Measurements from ENCODE around the gene RAC2.

Gene RAC2

GRCh38 chr22:37275134-37275533 lies 31.1 kb upstream of the RAC2 start:
- no peak for DNase-seq

DNA sequence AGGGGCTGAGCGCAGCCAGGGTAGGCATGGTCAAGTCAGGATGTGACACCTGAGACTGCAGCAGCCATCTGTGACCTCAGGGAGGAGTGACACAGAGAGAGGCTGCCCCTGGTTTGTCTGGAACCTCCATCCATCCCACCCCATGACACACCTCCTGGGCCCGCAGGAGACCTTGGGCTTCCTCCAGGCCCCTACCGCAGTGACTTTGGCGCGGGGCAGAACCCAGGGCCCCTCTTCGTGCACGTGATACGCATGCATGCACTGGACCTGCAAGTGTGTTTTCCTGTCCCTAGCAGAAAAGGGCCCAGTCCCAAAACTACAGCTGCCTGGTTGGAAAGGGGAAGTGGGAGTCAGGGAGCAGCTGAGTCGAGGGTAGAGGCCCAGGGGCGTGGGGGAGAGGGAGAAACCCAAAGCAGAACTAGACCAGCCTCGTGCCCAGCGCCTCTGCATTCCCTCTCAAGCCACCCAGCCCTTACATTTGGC lies 30.4 kb upstream of the RAC2 start:
- DNase-seq, result no peak

DNA sequence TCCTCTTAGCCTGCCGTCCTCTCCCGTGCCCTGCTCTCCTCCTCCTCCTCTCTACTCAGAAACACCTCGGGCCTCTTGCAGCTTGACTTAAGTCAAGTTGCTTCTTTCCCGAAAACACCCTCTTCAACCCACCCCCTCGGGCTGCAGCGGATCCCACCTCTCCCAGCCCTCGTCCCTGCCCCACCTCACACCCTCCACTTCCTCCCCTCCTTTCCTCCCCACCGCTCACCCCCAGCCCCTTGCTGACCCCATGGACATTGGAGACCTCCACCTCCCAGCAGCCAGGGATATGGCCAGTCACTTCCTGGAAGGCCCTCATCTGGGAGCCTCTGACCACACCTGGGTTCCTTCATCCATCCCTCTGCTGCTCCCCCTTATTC lies 29.8 kb upstream of the RAC2 start:
- DNase-seq, result no peak

DNA sequence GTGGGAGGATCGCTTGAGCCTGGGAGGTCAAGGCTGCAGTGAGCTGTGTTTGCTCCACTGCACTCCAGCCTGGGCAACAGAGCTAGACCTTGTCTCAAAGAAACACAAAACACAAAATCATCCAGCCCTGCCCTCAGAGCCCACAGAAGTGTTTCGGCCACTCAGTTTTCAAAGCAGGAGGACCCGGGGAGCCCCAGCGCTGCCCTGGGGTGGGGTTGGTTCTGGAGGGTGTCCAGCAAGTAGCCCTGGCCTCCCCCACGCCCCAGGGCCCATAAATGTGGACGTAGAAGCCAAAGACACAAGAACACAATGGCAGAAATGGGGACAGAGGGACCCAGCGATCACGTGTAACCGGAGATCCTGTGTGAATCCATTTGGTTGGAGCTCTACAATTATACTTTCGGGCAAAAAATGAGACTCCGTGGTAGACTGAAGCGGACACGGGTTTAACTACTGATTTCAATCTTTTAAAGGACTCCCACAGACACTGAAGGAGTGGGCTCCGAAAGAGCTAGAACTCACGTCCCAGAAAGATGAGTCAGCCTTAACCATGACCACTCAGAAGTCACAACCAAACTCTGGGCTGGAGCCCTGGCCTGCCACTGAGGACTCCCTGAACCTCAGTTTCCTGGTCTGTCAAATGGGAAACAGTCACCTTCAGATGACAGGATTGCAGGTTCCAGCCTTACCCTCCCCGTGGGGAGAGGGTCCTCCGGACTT lies 29.2 kb upstream of the RAC2 start:
- no peak for DNase-seq

DNA sequence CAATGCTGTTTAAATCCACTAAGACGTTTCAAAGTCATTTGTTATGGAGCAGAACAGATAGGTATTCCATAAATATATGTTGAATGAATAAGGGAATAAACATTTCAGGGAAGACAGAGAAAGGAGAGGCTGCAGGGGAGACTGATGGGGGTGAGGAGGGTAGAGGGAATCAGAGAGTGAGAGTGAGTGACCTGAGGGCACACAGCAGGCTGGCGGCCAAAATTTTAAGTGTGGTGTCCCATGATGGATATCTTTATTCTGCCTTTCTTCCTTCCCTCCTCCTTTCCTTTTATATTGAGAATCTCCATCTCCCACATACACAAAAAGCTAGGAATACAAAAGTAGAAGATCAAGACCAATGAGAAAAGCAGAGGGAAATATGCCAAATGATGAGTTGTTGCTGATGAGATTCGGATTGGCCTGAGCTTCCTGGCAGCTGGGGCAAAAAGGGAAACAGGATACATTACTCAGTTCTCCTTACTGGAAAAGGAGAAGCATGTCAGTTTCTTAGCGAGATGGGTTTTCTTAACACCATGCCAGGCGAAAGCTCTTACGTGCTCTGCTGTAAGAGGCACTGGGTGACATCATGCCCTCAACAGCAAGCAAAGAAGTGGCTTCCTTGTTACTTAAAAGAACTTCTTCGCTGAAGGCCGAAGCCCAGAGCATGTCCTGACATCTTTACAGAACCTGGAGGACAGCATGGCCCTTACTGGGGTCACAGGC lies 27.0 kb upstream of the RAC2 start:
- no peak for DNase-seq

DNA sequence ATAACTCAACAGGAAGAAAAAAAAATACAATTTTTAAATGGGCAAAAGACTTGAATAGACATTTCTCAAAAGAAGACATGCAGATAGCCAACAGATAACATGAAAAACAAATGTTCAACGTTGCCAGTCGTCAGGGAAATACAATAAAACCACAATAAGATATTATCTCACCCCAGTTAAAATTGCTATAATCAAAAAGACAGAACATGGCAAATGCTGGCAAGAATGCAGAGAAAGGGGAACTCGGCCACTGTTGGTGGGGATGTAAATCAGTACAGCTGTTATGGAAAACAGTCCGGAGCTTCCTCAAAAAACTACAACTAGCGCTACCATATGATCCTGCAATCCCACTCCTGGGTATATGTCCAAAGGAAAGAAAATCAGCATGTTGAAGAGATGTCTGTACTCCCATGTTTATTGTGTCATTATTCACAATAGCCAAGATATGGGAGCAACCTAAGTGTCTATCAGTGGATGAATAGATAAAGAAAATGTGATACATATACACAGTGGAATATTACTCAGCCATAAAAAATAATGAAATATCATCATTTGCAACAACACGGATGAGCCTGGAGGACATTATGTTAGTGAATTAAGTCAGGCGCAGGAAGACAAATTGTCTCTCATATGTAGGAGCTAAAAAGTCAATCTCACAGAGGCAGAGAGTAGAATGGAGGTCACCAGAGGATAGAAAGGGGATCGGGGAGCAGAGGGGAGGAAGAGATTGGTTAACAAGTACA lies 26.0 kb upstream of the RAC2 start:
- DNase-seq, result no peak

- DNase-seq, result no peak
These were observed 23.8 kb upstream of the RAC2 start for GRCh38 chr22:37267661-37268413.

DNA sequence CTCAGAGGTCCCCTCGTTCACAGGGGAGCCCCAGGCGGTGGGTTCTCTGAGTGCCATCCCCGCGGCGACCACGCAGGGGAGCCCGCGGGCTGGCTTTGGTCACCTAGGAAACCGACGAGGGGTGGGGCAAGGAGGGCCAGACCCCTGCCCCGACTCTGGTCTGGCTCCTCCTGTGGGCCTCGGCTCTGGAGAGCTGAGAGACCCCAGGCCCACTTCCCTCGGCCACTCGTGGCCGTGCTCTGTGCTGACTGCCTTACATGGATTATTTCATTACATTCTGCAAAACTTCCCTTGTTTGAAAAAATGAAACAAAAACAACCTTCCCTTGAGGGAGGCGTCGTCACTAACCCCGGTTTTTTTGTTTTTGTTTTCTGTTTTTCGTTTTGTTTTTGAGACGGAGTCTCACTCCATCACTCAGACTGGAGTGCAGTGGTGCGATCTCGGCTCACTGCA lies 23.1 kb upstream of the RAC2 start:
- no peak for DNase-seq

DNA sequence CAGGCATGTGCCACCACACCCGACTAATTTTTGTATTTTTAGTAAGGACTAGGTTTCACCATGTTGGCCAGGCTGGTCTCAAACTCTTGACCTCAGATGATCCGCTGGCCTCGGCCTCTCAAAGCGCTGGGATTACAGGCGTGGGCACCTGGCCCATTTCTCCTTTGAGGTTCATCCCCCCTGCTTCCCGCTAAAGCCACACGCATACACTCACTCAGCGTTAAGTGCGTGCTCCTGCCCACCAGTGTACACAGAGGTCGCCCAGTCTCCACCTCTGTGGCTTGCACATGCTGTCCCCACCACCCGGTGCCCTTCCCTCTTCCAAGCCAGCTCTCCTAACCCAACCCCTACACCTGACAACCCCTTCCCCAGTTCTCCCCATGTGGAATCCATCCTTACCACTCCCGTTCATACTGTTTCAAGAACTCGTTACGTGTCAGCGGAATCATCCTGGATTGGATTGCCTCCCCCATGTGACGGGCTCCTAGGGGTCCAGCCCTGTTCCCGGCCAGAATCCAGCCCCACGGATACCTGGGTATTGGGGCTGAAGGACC lies 22.6 kb upstream of the RAC2 start:
- DNase-seq, result no peak

GRCh38 chr22:37263966-37264887 lies 20.2 kb upstream of the RAC2 start:
- DNase-seq, result no peak

GRCh38 chr22:37262346-37262745 lies 18.3 kb upstream of the RAC2 start:
- no peak for DNase-seq

DNA sequence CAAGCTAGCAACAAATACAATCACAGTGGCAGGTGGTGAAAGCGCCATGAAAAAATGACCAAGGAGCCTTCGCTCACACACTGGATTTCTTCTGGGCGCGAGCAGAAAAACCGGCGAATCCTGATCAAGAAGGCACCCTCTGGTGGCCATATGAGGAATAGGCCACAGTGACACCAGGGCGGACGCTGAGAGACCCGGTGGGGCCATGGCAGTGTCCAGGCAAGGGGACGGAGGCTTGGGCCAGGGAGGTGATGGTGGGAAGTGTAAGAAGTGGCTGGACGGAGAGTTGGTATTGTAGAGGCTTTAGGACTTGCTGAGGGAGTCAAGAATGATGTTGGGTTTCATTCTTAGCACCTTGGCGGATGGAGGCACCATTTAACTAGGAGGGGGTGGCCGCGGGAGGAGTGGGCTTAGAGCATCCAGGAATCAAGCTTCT lies 16.9 kb upstream of the RAC2 start:
- DNase-seq, result no peak

DNA sequence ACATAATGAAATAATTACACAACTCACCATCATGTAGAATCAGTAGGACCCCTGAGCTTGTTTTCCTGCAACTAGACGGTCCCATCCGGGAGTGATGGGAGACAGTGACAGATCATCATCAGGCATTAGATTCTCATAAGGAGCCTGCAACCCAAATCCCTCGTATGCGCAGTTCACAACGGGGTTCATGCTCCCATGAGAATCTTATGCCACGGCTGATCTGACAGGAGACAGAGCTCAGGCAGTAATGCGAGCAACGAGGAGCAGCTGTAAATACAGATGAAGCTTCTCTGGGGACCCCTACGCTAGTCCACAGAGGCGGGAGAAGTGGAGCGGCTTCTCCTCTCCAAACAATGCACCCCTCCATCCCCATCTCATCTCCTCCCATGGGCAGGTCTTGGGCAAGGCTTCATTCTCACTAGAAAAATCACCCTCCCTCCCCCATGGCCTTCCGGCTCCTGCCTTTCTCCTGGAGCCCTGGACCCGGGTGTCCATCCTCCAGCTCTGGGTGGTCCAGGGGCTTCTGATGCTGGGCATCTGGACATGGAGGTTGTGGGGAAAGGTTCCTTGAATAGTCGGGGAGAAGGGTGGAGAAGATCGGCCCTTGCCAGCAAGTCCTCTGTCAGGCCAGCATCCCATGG lies 16.2 kb upstream of the RAC2 start:
- DNase-seq, result no peak

DNA sequence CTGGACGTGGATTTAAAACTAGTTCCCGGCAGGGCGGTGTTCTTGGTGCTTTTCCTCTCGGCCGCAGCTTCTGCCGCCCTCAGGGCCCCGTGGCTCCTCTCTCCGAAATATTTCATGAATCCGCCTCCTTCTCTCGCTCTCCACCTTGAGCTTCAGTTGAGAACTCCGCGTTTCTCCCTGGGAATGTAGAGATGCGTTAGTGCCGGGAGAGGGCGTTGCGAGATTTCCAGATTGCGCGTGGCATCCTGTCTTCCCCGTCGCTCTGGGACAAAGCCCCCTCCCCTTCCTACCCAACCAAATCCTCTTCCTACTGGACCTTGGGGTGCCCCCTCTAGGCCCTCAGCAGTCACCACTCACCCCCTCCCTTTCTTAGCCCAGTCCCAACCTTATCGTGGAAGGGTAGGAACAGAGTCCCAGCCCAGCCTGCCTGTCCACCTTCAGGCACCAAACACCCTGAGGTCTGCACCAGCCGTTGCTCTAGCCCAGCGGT lies 15.5 kb upstream of the RAC2 start:
- DNase-seq, result no peak

DNA sequence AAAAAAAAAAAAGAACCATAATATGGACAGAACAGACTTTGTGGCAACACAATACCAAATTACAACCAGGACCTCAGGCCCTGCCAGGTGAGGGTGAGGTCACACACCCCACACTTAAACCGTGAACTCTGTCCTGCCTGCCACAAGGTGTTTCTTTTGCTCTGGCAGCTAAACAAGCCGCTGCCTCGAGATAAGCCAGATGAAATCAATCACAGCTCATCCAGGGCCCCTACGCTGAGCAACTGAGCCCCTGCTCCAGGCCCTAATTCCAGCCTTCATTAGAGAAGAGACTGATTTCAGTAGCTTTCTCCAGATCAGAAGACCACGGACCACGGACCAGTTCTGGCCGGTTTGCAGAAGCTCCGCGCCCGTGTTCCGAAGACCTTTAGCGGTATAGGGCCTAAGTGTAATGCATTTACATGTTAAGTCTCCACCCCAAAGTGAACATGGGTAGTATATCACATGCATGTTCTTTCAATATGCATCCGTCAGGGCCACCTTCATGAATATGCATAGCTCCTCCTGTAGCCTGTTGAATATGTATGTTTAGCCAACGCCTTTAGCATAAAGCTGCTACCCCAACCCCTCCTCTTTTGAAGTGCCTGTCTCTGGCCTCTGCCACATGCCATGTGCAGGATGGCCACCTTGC lies 14.8 kb upstream of the RAC2 start:
- no peak for DNase-seq

GRCh38 chr22:37258005-37258752 lies 14.1 kb upstream of the RAC2 start:
- DNase-seq, result no peak

DNA sequence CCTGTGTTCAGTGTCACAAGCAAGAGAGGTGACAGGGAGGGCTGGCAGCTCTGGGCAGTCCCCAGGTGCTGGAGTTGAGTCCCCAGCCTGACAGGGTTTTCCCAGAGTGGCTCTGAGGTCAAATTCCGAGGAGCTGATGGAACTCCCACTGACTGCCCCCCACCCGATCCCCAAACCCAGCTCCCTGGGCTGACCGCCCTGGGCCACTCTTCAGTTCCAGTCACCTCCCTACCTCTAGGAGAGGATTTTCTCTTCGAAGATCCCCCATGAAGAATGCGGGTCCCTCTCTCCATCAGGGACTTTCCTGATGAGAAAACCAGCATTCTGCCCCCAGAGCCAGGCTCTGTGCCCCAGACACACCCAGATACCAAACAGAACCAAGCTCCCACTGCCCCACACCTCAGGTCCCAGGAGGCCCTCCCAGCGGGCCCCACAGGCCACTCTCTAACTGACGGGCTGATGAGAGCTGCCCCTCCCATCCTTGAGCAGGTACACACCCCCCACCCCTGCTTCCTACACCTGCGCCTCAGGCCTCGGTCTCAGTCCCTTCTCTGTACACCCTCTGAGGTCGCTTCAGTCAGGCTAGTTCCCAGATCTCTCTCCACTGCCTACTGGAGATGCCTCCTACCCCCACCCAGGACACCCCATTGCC lies 12.1 kb upstream of the RAC2 start:
- no peak for DNase-seq

GRCh38 chr22:37255558-37256006 lies 11.5 kb upstream of the RAC2 start:
- no peak for DNase-seq

- no peak for DNase-seq
These were observed 10.8 kb upstream of the RAC2 start for GRCh38 chr22:37254867-37255233.

Measured in GOT3 (cell line).